HG03521 (cell line): ENCODE data around the gene CES2.

Experiments used
- ATAC-seq: cut with Tn5 transposase; IDR thresholded peaks from one replicate; pipeline ENCODE4 v1.9.1; 2021; ENCODE audit warnings: mild to moderate bottlenecking, moderate library complexity; ENCODE audit not compliant: unreplicated experiment

CES2 gene

GRCh38 chr16:66918803-66919568 lies 16.3 kb upstream of the CES2 start, which contains the start of gene CDH16:
Gene CDH16 (minus strand): TSS chr16:66918885. CDS start chr16:66918065, 820 bp downstream.
- no peak for ATAC-seq

- no peak for ATAC-seq
These were observed 15.6 kb upstream of the CES2 start for GRCh38 chr16:66919569-66920298.

- no peak for ATAC-seq
These were observed 15.1 kb upstream of the CES2 start for GRCh38 chr16:66920299-66920590.

- ATAC-seq, result no peak
These were observed 14.2 kb upstream of the CES2 start for GRCh38 chr16:66920924-66921680.

- ATAC-seq, result no peak
These were observed 13.4 kb upstream of the CES2 start for GRCh38 chr16:66921729-66922450.

- no peak for ATAC-seq
These were observed 12.0 kb upstream of the CES2 start for GRCh38 chr16:66923247-66923731.

GRCh38 chr16:66923866-66924265 lies 11.4 kb upstream of the CES2 start:
- ATAC-seq, result no peak

GRCh38 chr16:66924527-66925321 lies 10.6 kb upstream of the CES2 start:
- ATAC-seq, result no peak

GRCh38 chr16:66925322-66925840 lies 9.9 kb upstream of the CES2 start, which contains the start of gene RRAD:
Gene RRAD (minus strand): TSS chr16:66925535. CDS start chr16:66925179, 356 bp downstream.
- ATAC-seq, result no peak

- no peak for ATAC-seq
These were observed 9.0 kb upstream of the CES2 start for GRCh38 chr16:66926171-66926947.

- ATAC-seq, result no peak
These were observed 8.3 kb upstream of the CES2 start for GRCh38 chr16:66926961-66927436.

GRCh38 chr16:66927918-66928649 lies 7.2 kb upstream of the CES2 start:
- no peak for ATAC-seq

- no peak for ATAC-seq
These were observed 6.5 kb upstream of the CES2 start for GRCh38 chr16:66928702-66929388.

GRCh38 chr16:66930189-66930588 lies 5.1 kb upstream of the CES2 start:
- no peak for ATAC-seq

GRCh38 chr16:66931665-66932064 lies 3.7 kb upstream of the CES2 start:
- ATAC-seq, result no peak

- ATAC-seq, result no peak
These were observed 3.2 kb upstream of the CES2 start for GRCh38 chr16:66932076-66932475.

- ATAC-seq, result peak; percentile 32
These were observed 1.6 kb upstream of the CES2 start for GRCh38 chr16:66933776-66934137.
